ENCODE measurements around the gene ANGPTL1. TPM values are rescaled to one million over a fixed set of nuclear protein-coding genes. Genes with fewer than 3 reads are reported as not detected.

ANGPTL1 gene
- total and polyA plus RNA-seq, 2 experiments from 2014 or later, result 0.58 TPM; not detected in 1

GRCh38 chr1:178862416-178862815, 8.5 kb downstream of the ANGPTL1 start (continued):
- no peak for TF ChIP-seq ETS1 (IDR thresholded peaks at IDR 0.05)
- TF ChIP-seq JUNB (IDR thresholded peaks at IDR 0.05; ENCODE audit: unreplicated experiment), result no peak
- no peak for TF ChIP-seq EZH2phosphoT487 (IDR thresholded peaks at IDR 0.05; ENCODE audit: unreplicated experiment)
- no peak for TF ChIP-seq ZNF114 (CRISPR knock-in tag; IDR thresholded peaks at IDR 0.05)
- TF ChIP-seq ZNF331 (CRISPR knock-in tag; IDR thresholded peaks at IDR 0.05; ENCODE audit: low read depth), result no peak
- no peak for TF ChIP-seq STAT1 (IDR thresholded peaks at IDR 0.05; ENCODE audit: unreplicated experiment)
- no peak for TF ChIP-seq EZH2 (IDR thresholded peaks at IDR 0.05; ENCODE audit: low read depth, unreplicated experiment)
- no peak for TF ChIP-seq POLR2AphosphoS5 (IDR thresholded peaks at IDR 0.05; ENCODE audit: low read depth)
- TF ChIP-seq CREB1 (CRISPR knock-in tag; IDR thresholded peaks at IDR 0.05; ENCODE audit: low read depth), result no peak
- TF ChIP-seq NANOG (IDR thresholded peaks at IDR 0.05; ENCODE audit: borderline replicate concordance), result no peak
- TF ChIP-seq, protein P1, sequence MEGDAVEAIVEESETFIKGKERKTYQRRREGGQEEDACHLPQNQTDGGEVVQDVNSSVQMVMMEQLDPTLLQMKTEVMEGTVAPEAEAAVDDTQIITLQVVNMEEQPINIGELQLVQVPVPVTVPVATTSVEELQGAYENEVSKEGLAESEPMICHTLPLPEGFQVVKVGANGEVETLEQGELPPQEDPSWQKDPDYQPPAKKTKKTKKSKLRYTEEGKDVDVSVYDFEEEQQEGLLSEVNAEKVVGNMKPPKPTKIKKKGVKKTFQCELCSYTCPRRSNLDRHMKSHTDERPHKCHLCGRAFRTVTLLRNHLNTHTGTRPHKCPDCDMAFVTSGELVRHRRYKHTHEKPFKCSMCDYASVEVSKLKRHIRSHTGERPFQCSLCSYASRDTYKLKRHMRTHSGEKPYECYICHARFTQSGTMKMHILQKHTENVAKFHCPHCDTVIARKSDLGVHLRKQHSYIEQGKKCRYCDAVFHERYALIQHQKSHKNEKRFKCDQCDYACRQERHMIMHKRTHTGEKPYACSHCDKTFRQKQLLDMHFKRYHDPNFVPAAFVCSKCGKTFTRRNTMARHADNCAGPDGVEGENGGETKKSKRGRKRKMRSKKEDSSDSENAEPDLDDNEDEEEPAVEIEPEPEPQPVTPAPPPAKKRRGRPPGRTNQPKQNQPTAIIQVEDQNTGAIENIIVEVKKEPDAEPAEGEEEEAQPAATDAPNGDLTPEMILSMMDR (conservative IDR thresholded peaks at IDR 0.05; ENCODE audit: low read depth in 2 of 2), result no peak

GRCh38 chr1:178857126-178857525, 13.8 kb downstream of the ANGPTL1 start:
- ATAC-seq (no peak), DNase-seq (ENCODE audit: low spot score) (no peak)
- Histone ChIP-seq H3K27ac (ENCODE audit: low read depth) (no peak overlapping the region), H2AFZ (no peak overlapping the region), H3K79me2 (replicated peaks; ENCODE audit: insufficient read depth) (no peaks in the 10 kb centered on the region), H3K4me1 (ENCODE audit: insufficient read depth) (no peaks in the 10 kb centered on the region), H3K4me3 (no peak overlapping the region), H3K36me3 (ENCODE audit: insufficient read depth) (no peaks in the 10 kb centered on the region), H3K27me3 (ENCODE audit: insufficient read depth) (no peaks in the 10 kb centered on the region), H3K4me2 (no peak overlapping the region), H3F3A (replicated peaks; ENCODE audit: low read depth) (no peaks in the 10 kb centered on the region), H4K20me1 (replicated peaks; ENCODE audit: insufficient read depth) (no peaks in the 10 kb centered on the region; the same call in 1 of the 2 replicates), H3K9me2 (ENCODE audit: insufficient read depth) (no peaks in the 10 kb centered on the region)
- Mint-ChIP-seq H3K9me3 (no peaks in the 10 kb centered on the region), H3K36me3 (ENCODE audit: low read depth) (no peaks in the 10 kb centered on the region), H3K4me1 (no peaks in the 10 kb centered on the region), H3K27ac (no peak overlapping the region), H3K27me3 (ENCODE audit: insufficient read depth, low read depth, poor library complexity) (no peaks in the 10 kb centered on the region), H3K4me3 (no peak overlapping the region)
- no peak for TF ChIP-seq STAT1 (IDR thresholded peaks at IDR 0.05; ENCODE audit: unreplicated experiment)
- TF ChIP-seq CREB1 (CRISPR knock-in tag; IDR thresholded peaks at IDR 0.05; ENCODE audit: low read depth), result no peak
- no peak for TF ChIP-seq NANOG (IDR thresholded peaks at IDR 0.05; ENCODE audit: borderline replicate concordance)
- TF ChIP-seq ZNF114 (CRISPR knock-in tag; IDR thresholded peaks at IDR 0.05), result no peak
- no peak for TF ChIP-seq JUNB (IDR thresholded peaks at IDR 0.05; ENCODE audit: unreplicated experiment)
- no peak for TF ChIP-seq EZH2 (IDR thresholded peaks at IDR 0.05; ENCODE audit: low read depth, unreplicated experiment)
- TF ChIP-seq EZH2phosphoT487 (IDR thresholded peaks at IDR 0.05; ENCODE audit: unreplicated experiment), result no peak
- TF ChIP-seq, protein P1 (conservative IDR thresholded peaks at IDR 0.05; ENCODE audit: low read depth in 2 of 2), result no peak
- no peak for TF ChIP-seq ZNF331 (CRISPR knock-in tag; IDR thresholded peaks at IDR 0.05; ENCODE audit: low read depth)
- TF ChIP-seq REST (IDR thresholded peaks at IDR 0.05; ENCODE audit: unreplicated experiment), result no peak

All from GM23338 (cell line).